ENCODE results near the gene ETF1.
A peak's percentile ranks its signal among the peaks of the same experiment; 100 is the strongest.

Gene ETF1

GRCh38 chr5:138579517-138579863 lies 36.5 kb upstream of the ETF1 start:
- no peaks in the 10 kb centered on the region for H3K27me3 ChIP-seq (replicated peaks; ENCODE audit: insufficient read depth, low read length)
- no peaks in the 10 kb centered on the region; the same call in 1 of the 2 replicates for H3F3A ChIP-seq (ENCODE audit: insufficient read depth, low read length)
- H3K4me1 ChIP-seq (ENCODE audit: low read length), result no peaks in the 10 kb centered on the region
- H3K9me3 ChIP-seq (replicated peaks; ENCODE audit: insufficient read depth, low read length), result no peaks in the 10 kb centered on the region
- no peak for DNase-seq
- no peaks in the 10 kb centered on the region for H3K9me2 ChIP-seq (replicated peaks; ENCODE audit: insufficient read depth, low read length)
- no peak overlapping the region for H3K4me3 ChIP-seq (ENCODE audit: low read length)
- H3K4me2 ChIP-seq (ENCODE audit: low read depth, low read length), result no peak overlapping the region
- no peak overlapping the region for H3K9ac ChIP-seq (ENCODE audit: low read length)
- TF ChIP-seq EZH2 (optimal IDR thresholded peaks at IDR 0.05; ENCODE audit: low read depth, low read length) (no peak), EZH2phosphoT487 (IDR thresholded peaks at IDR 0.05; ENCODE audit: low read length) (no peak), CTCF (IDR thresholded peaks at IDR 0.05; ENCODE audit: low read length) (no peak)
- H2AFZ ChIP-seq (ENCODE audit: low read length), result no peak overlapping the region
- no peaks in the 10 kb centered on the region for H4K20me1 ChIP-seq (ENCODE audit: insufficient read depth, low read length)
- H3K36me3 ChIP-seq (replicated peaks; ENCODE audit: insufficient read depth, low read length), result no peaks in the 10 kb centered on the region
- H3K27ac ChIP-seq (ENCODE audit: low read length), result no peak overlapping the region
- H3K79me2 ChIP-seq (ENCODE audit: low read length), result peaks cover 7% of the 10 kb centered on the region

- DNase-seq, result no peak
- Histone ChIP-seq H3K27ac (ENCODE audit: low read length) (no peak overlapping the region), H4K20me1 (ENCODE audit: insufficient read depth, low read length) (no peaks in the 10 kb centered on the region), H3K27me3 (replicated peaks; ENCODE audit: insufficient read depth, low read length) (no peaks in the 10 kb centered on the region), H3F3A (ENCODE audit: insufficient read depth, low read length) (no peaks in the 10 kb centered on the region; the same call in 1 of the 2 replicates), H3K9me2 (replicated peaks; ENCODE audit: insufficient read depth, low read length) (no peaks in the 10 kb centered on the region), H3K4me1 (ENCODE audit: low read length) (peaks cover 7% of the 10 kb centered on the region), H3K36me3 (replicated peaks; ENCODE audit: insufficient read depth, low read length) (peaks cover 8% of the 10 kb centered on the region), H2AFZ (ENCODE audit: low read length) (no peak overlapping the region), H3K4me2 (ENCODE audit: low read depth, low read length) (no peak overlapping the region), H3K79me2 (ENCODE audit: low read length) (peaks cover 28% of the 10 kb centered on the region), H3K9ac (ENCODE audit: low read length) (no peak overlapping the region), H3K4me3 (ENCODE audit: low read length) (no peak overlapping the region), H3K9me3 (replicated peaks; ENCODE audit: insufficient read depth, low read length) (no peaks in the 10 kb centered on the region)
- TF ChIP-seq CTCF (IDR thresholded peaks at IDR 0.05; ENCODE audit: low read length), result no peak
- no peak for TF ChIP-seq EZH2phosphoT487 (IDR thresholded peaks at IDR 0.05; ENCODE audit: low read length)
- TF ChIP-seq EZH2 (optimal IDR thresholded peaks at IDR 0.05; ENCODE audit: low read depth, low read length), result no peak
Observed at GRCh38 chr5:138577452-138577851, 34.4 kb upstream of the ETF1 start.

DNA sequence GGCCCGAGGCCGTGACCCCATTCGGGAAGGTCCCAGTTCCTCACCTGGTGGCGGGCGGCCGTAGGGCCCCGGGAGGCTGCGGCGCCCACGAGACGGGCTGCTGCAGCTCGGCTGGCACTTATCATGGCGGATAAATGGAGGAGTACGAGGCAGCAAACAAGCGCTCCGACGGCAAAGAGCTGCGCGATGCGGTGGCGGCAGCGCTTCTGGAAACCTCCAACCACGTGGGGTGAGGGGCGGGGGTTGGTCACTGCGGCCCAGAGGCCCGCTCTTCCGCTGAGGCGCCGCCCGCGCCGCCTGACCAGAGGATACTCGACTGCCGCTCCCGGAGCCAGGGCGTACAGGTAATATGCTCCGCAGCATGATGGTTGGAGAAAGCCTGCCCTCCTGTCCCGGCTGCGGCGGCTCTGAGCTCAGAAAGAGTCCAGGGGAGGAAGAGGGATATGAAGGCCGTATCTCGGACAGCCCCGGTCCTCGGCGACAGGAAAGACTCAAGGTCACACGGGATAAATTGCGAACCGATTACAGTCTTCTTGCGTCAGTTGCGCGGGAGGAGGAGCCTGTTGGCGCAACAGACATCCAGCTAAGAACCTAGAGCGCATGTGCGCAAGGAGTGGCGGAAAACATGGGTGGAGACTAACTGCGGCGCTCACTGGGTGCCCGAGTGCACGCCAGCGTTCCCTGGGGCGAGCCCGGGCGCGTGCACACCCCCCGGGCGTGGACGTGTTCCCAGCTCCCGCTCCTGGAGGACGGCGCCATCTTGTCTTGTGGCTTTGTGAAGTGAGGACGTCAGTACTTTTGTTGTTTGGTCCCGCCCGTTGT lies 32.4 kb upstream of the ETF1 start, which contains the start of gene HSPA9:
HSPA9 (minus strand) TSS at position 208 of the 822 bp plus-strand sequence; CDS start at position 125, 83 bp downstream.
- peak; percentile 100 for DNase-seq
- peak within 1 kb of the TSS; percentile 66 for H2AFZ ChIP-seq (ENCODE audit: low read length)
- peak within 1 kb of the TSS; percentile 89 for H3K27ac ChIP-seq (ENCODE audit: low read length)
- no peaks in the 10 kb centered on the region for H3K9me3 ChIP-seq (replicated peaks; ENCODE audit: insufficient read depth, low read length)
- peak within 1 kb of the TSS; percentile 95 for H3K9ac ChIP-seq (ENCODE audit: low read length)
- no peaks in the 10 kb centered on the region for H3K27me3 ChIP-seq (replicated peaks; ENCODE audit: insufficient read depth, low read length)
- H3K36me3 ChIP-seq (replicated peaks; ENCODE audit: insufficient read depth, low read length), result peaks cover 12% of the 10 kb centered on the region
- H3K9me2 ChIP-seq (replicated peaks; ENCODE audit: insufficient read depth, low read length), result no peaks in the 10 kb centered on the region
- H4K20me1 ChIP-seq (ENCODE audit: insufficient read depth, low read length), result no peaks in the 10 kb centered on the region
- H3F3A ChIP-seq (ENCODE audit: insufficient read depth, low read length), result no peaks in the 10 kb centered on the region; the same call in 1 of the 2 replicates
- H3K4me1 ChIP-seq (ENCODE audit: low read length), result peaks cover 10% of the 10 kb centered on the region
- H3K4me2 ChIP-seq (ENCODE audit: low read depth, low read length), result peak within 1 kb of the TSS; percentile 84
- TF ChIP-seq EZH2 (optimal IDR thresholded peaks at IDR 0.05; ENCODE audit: low read depth, low read length), result no peak
- TF ChIP-seq EZH2phosphoT487 (IDR thresholded peaks at IDR 0.05; ENCODE audit: low read length), result no peak
- TF ChIP-seq CTCF (IDR thresholded peaks at IDR 0.05; ENCODE audit: low read length), result no peak
- peaks cover 48% of the 10 kb centered on the region for H3K79me2 ChIP-seq (ENCODE audit: low read length)
- H3K4me3 ChIP-seq (ENCODE audit: low read length), result peak within 1 kb of the TSS; percentile 86

Data from MM.1S (cell line).